Stimulated activated effector memory CD8-positive, alpha-beta T cell treated with anti-CD3 and anti-CD28 coated beads, Interleukin-12 subunit alpha, Interleukin-12 subunit beta, amount 100 ng/mL, for 72 hours (primary cell): ENCODE results near the gene FCN1.

Experiments
- ATAC-seq: fragments of 150-1000 bp; cut with Tn5 transposase; 2 replicates; pipeline ENCODE4 v1.10.0; 2021
- DNase-seq, 2 donors: peaks; one replicate each; pipeline ENCODE4 v3.0.0; 2021 to 2022; ENCODE audit warnings: low spot score in 2 of 2
- H3K27ac Mint-ChIP-seq: one replicate; pipeline ENCODE4 v1.8.0; 2022; ENCODE audit warnings: mild to moderate bottlenecking, mixed read lengths
- H3K36me3 Mint-ChIP-seq: one replicate; pipeline ENCODE4 v1.8.0; 2022; ENCODE audit warnings: mild to moderate bottlenecking, mixed read lengths
- H3K4me1 Mint-ChIP-seq: one replicate; pipeline ENCODE4 v1.8.0; 2022; ENCODE audit warnings: mixed read lengths
- H3K4me3 Mint-ChIP-seq: one replicate; pipeline ENCODE4 v1.8.0; 2022; ENCODE audit warnings: mild to moderate bottlenecking, mixed read lengths
- H3K9me3 Mint-ChIP-seq: one replicate; pipeline ENCODE4 v1.8.0; 2022; ENCODE audit warnings: mixed read lengths

The FCN1 gene

GRCh38 chr9:134944351-134944802, 26.7 kb upstream of the FCN1 start:
- no peak for DNase-seq
- no peaks in the 10 kb centered on the region for H3K9me3 Mint-ChIP-seq
- ATAC-seq, result no peak
- H3K36me3 Mint-ChIP-seq, result no peaks in the 10 kb centered on the region
- H3K4me3 Mint-ChIP-seq, result no peak overlapping the region
- no peak overlapping the region for H3K27ac Mint-ChIP-seq
- no peaks in the 10 kb centered on the region for H3K4me1 Mint-ChIP-seq

- DNase-seq (no peak), ATAC-seq (no peak)
- H3K4me1 Mint-ChIP-seq, result no peaks in the 10 kb centered on the region
- no peak overlapping the region for H3K27ac Mint-ChIP-seq
- no peak overlapping the region for H3K4me3 Mint-ChIP-seq
- H3K9me3 Mint-ChIP-seq, result no peaks in the 10 kb centered on the region
- H3K36me3 Mint-ChIP-seq, result no peaks in the 10 kb centered on the region
Measured at GRCh38 chr9:134943836-134944235, 26.1 kb upstream of the FCN1 start.

GRCh38 chr9:134943411-134943810, 25.7 kb upstream of the FCN1 start:
- no peak overlapping the region for H3K4me3 Mint-ChIP-seq
- DNase-seq, result no peak
- H3K36me3 Mint-ChIP-seq, result no peaks in the 10 kb centered on the region
- H3K4me1 Mint-ChIP-seq, result no peaks in the 10 kb centered on the region
- ATAC-seq, result no peak
- H3K27ac Mint-ChIP-seq, result no peak overlapping the region
- H3K9me3 Mint-ChIP-seq, result no peaks in the 10 kb centered on the region

GRCh38 chr9:134942788-134943184, 25.1 kb upstream of the FCN1 start:
- H3K36me3 Mint-ChIP-seq, result no peaks in the 10 kb centered on the region
- no peaks in the 10 kb centered on the region for H3K9me3 Mint-ChIP-seq
- ATAC-seq (no peak), DNase-seq (no peak)
- H3K27ac Mint-ChIP-seq, result no peak overlapping the region
- no peaks in the 10 kb centered on the region for H3K4me1 Mint-ChIP-seq
- no peak overlapping the region for H3K4me3 Mint-ChIP-seq

- Mint-ChIP-seq H3K36me3 (no peaks in the 10 kb centered on the region), H3K27ac (no peak overlapping the region), H3K4me3 (no peak overlapping the region), H3K9me3 (no peaks in the 10 kb centered on the region), H3K4me1 (no peaks in the 10 kb centered on the region)
- ATAC-seq, result no peak
- DNase-seq, result no peak
Measured at GRCh38 chr9:134942011-134942787, 24.5 kb upstream of the FCN1 start.

- no peak overlapping the region for H3K27ac Mint-ChIP-seq
- no peaks in the 10 kb centered on the region for H3K4me1 Mint-ChIP-seq
- H3K36me3 Mint-ChIP-seq, result no peaks in the 10 kb centered on the region
- DNase-seq (no peak), ATAC-seq (no peak)
- H3K9me3 Mint-ChIP-seq, result no peaks in the 10 kb centered on the region
- H3K4me3 Mint-ChIP-seq, result no peak overlapping the region
Measured at GRCh38 chr9:134940236-134941208, 22.8 kb upstream of the FCN1 start.

- Mint-ChIP-seq H3K4me1 (no peaks in the 10 kb centered on the region), H3K4me3 (no peak overlapping the region), H3K27ac (no peak overlapping the region), H3K9me3 (no peaks in the 10 kb centered on the region), H3K36me3 (no peaks in the 10 kb centered on the region)
- ATAC-seq, result no peak
- DNase-seq, result no peak
Measured at GRCh38 chr9:134939836-134940235, 22.1 kb upstream of the FCN1 start.

GRCh38 chr9:134939080-134939733, 21.5 kb upstream of the FCN1 start:
- no peaks in the 10 kb centered on the region for H3K36me3 Mint-ChIP-seq
- H3K9me3 Mint-ChIP-seq, result no peaks in the 10 kb centered on the region
- H3K4me3 Mint-ChIP-seq, result no peak overlapping the region
- no peak for DNase-seq
- ATAC-seq, result no peak
- H3K27ac Mint-ChIP-seq, result no peak overlapping the region
- no peaks in the 10 kb centered on the region for H3K4me1 Mint-ChIP-seq

- Mint-ChIP-seq H3K4me3 (no peak overlapping the region), H3K36me3 (no peaks in the 10 kb centered on the region), H3K27ac (no peak overlapping the region), H3K9me3 (no peaks in the 10 kb centered on the region), H3K4me1 (no peaks in the 10 kb centered on the region)
- no peak for ATAC-seq
- DNase-seq, result no peak
Measured at GRCh38 chr9:134938346-134939079, 20.8 kb upstream of the FCN1 start.

- ATAC-seq, result no peak
Measured at GRCh38 chr9:134937566-134938345, 20.0 kb upstream of the FCN1 start.

GRCh38 chr9:134937164-134937555, 19.4 kb upstream of the FCN1 start:
- ATAC-seq, result no peak
- Mint-ChIP-seq H3K4me3 (no peak overlapping the region), H3K4me1 (no peaks in the 10 kb centered on the region), H3K36me3 (no peaks in the 10 kb centered on the region), H3K27ac (no peak overlapping the region), H3K9me3 (no peaks in the 10 kb centered on the region)
- DNase-seq, result no peak

More at GRCh38 chr9:134937566-134938345, 20.0 kb upstream of the FCN1 start:
- Mint-ChIP-seq H3K4me3 (no peak overlapping the region), H3K27ac (no peak overlapping the region), H3K36me3 (no peaks in the 10 kb centered on the region), H3K9me3 (no peaks in the 10 kb centered on the region), H3K4me1 (no peaks in the 10 kb centered on the region)
- DNase-seq, result no peak

- Mint-ChIP-seq H3K4me3 (no peak overlapping the region), H3K9me3 (no peaks in the 10 kb centered on the region), H3K27ac (no peak overlapping the region), H3K36me3 (no peaks in the 10 kb centered on the region), H3K4me1 (no peaks in the 10 kb centered on the region)
- DNase-seq (no peak), ATAC-seq (no peak)
Measured at GRCh38 chr9:134936346-134937163, 18.8 kb upstream of the FCN1 start.

- Mint-ChIP-seq H3K9me3 (no peaks in the 10 kb centered on the region), H3K4me3 (no peak overlapping the region), H3K27ac (no peak overlapping the region), H3K36me3 (no peaks in the 10 kb centered on the region), H3K4me1 (no peaks in the 10 kb centered on the region)
- ATAC-seq (no peak), DNase-seq (no peak)
Measured at GRCh38 chr9:134935701-134936345, 18.1 kb upstream of the FCN1 start.
